CD4-positive, CD25-positive, alpha-beta regulatory T cell (primary cell): ENCODE results near the gene ITPRID2. TPM values are rescaled to one million over a fixed set of nuclear protein-coding genes. Genes with fewer than 3 reads are reported as not detected.

Source experiments
- ATAC-seq, 2 donors: fragments of 150-1000 bp; cut with Tn5 transposase; one replicate each; pipeline ENCODE4 v1.10.0; 2021; ENCODE audit warnings: low read depth in 2 of 2, moderate number of reproducible peaks in 2 of 2, moderate library complexity in 1 of 2
- DNase-seq, 3 donors: peaks; one replicate each; pipeline versions ENCODE4 v3.0.0 to v3.0.0-alpha.2; 2012 to 2022; ENCODE audit warnings: mixed read lengths in 1 of 3
- H3K27ac ChIP-seq: one replicate; pipeline ENCODE4 v1.7.0; 2013; ENCODE audit warnings: mild to moderate bottlenecking, low read length; ENCODE audit not compliant: insufficient read depth, poor library complexity, severe bottlenecking
- H3K27me3 ChIP-seq: one replicate; pipeline ENCODE4 v1.7.0; 2013; ENCODE audit warnings: low read length; ENCODE audit not compliant: control insufficient read depth, insufficient read depth
- H3K36me3 ChIP-seq: one replicate; pipeline ENCODE4 v1.7.0; 2013; ENCODE audit warnings: mild to moderate bottlenecking, low read length, moderate library complexity; ENCODE audit not compliant: control insufficient read depth, insufficient read depth
- H3K4me1 ChIP-seq: 2 replicates; pipeline ENCODE4 v1.7.0; 2013; ENCODE audit warnings: mild to moderate bottlenecking, low read length; ENCODE audit not compliant: insufficient read depth, control insufficient read depth, poor library complexity, severe bottlenecking
- H3K4me3 ChIP-seq: one replicate; pipeline ENCODE4 v1.7.0; 2013; ENCODE audit warnings: low read depth, mild to moderate bottlenecking, low read length, moderate library complexity
- H3K9me3 ChIP-seq, 2 experiments: 1 replicate in 1 of 2; 2 replicates in 1 of 2; pipeline ENCODE4 v1.7.0; 2013; ENCODE audit warnings: low read length in 2 of 2, mild to moderate bottlenecking in 1 of 2, moderate library complexity in 1 of 2; ENCODE audit not compliant: control insufficient read depth in 2 of 2
- H3K27ac Mint-ChIP-seq, 3 donors: one replicate each; pipeline ENCODE4 v1.8.0; 2020 to 2022; ENCODE audit warnings: mild to moderate bottlenecking in 3 of 3, mixed read lengths in 3 of 3, moderate library complexity in 2 of 3
- H3K27me3 Mint-ChIP-seq: one replicate; pipeline ENCODE4 v1.8.0; 2022; ENCODE audit warnings: mild to moderate bottlenecking, mixed read lengths
- H3K36me3 Mint-ChIP-seq: one replicate; pipeline ENCODE4 v1.8.0; 2020; ENCODE audit warnings: mixed read lengths
- H3K4me1 Mint-ChIP-seq, 4 donors: one replicate each; pipeline ENCODE4 v1.8.0; 2020 to 2022; ENCODE audit warnings: mixed read lengths in 4 of 4, mild to moderate bottlenecking in 1 of 4
- H3K4me3 Mint-ChIP-seq, 4 donors: one replicate each; pipeline ENCODE4 v1.8.0; 2020 to 2022; ENCODE audit warnings: mild to moderate bottlenecking in 4 of 4, mixed read lengths in 4 of 4, moderate library complexity in 3 of 4
- H3K9me3 Mint-ChIP-seq, 7 donors: one replicate each; pipeline ENCODE4 v1.8.0; 2020 to 2022; ENCODE audit warnings: mixed read lengths in 7 of 7, mild to moderate bottlenecking in 3 of 7, moderate library complexity in 2 of 7
- polyA plus RNA-seq, 4 donors: library from polyadenylated mRNA; unstranded; fragments of 300-500 nt; fragmentation: Illumina TruSeq; gene quantifications; one replicate each; pipeline ENCODE4 v1.2.3, GENCODE V29; 2021
- total RNA-seq: library from RNA; stranded (reverse); gene quantifications from one replicate; pipeline ENCODE4 v1.2.3, GENCODE V29; 2022

Gene ITPRID2
- total and polyA plus RNA-seq, 5 donors from 2014 or later: 1.6 to 42.4 (median 5.5) TPM

GRCh38 chr2:181884601-181885000 is 6.9 kb upstream of the ITPRID2 start:
- Mint-ChIP-seq H3K9me3 (peaks cover 0 to 1% (median 0%) of the 10 kb centered on the region in 7 donors), H3K27ac (no peak overlapping the region), H3K27me3 (peaks cover 54% of the 10 kb centered on the region), H3K4me3 (no peak overlapping the region), H3K36me3 (no peaks in the 10 kb centered on the region), H3K4me1 (no peaks in the 10 kb centered on the region)
- Histone ChIP-seq H3K27ac (no peak overlapping the region), H3K4me3 (no peak overlapping the region), H3K9me3 (no peaks in the 10 kb centered on the region), H3K36me3 (no peaks in the 10 kb centered on the region), H3K4me1 (no peaks in the 10 kb centered on the region), H3K27me3 (peaks cover 43% of the 10 kb centered on the region)
- ATAC-seq: no peak
- no peak for DNase-seq

- H3K36me3 ChIP-seq: no peaks in the 10 kb centered on the region
- no peak for DNase-seq
- no peaks in the 10 kb centered on the region for H3K4me1 Mint-ChIP-seq
- H3K9me3 Mint-ChIP-seq: peaks cover 0 to 1% (median 0%) of the 10 kb centered on the region in 7 donors
- no peak overlapping the region for H3K27ac ChIP-seq
- no peaks in the 10 kb centered on the region for H3K9me3 ChIP-seq
- H3K36me3 Mint-ChIP-seq: no peaks in the 10 kb centered on the region
- no peak overlapping the region for H3K4me3 Mint-ChIP-seq
- peaks cover 47% of the 10 kb centered on the region for H3K27me3 ChIP-seq
- H3K27ac Mint-ChIP-seq: no peak overlapping the region
- ATAC-seq: no peak
- no peak overlapping the region for H3K4me3 ChIP-seq
- no peaks in the 10 kb centered on the region for H3K4me1 ChIP-seq
- peaks cover 59% of the 10 kb centered on the region for H3K27me3 Mint-ChIP-seq
Measured at GRCh38 chr2:181885096-181885495, 6.4 kb upstream of the ITPRID2 start.

DNA sequence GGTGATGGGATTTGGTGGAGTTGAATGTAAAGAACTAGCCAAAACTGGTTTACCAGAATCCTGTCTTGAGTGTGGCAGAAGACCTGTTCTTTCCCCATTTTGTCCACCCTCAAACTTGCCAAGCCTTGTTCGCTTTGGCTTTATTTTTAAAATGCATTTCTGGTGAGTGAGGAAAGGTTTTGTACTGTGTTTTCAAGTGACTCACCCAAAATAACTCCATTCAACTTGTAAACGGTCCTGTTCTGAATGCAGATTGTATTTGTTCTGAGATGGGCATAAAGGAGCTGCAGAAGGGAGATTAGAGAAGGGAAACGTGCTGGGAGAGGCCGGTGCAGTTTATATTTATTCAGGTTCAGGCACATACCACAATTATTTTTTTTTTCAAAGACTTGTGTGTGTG is 5.3 kb upstream of the ITPRID2 start:
- peaks cover 0 to 3% (median 3%) of the 10 kb centered on the region in 4 donors for H3K4me1 Mint-ChIP-seq
- H3K4me3 Mint-ChIP-seq: no peak overlapping the region
- Histone ChIP-seq H3K9me3 (no peaks in the 10 kb centered on the region), H3K36me3 (no peaks in the 10 kb centered on the region), H3K4me1 (peaks cover 3% of the 10 kb centered on the region), H3K27me3 (peaks cover 45% of the 10 kb centered on the region), H3K27ac (no peak overlapping the region), H3K4me3 (no peak overlapping the region)
- peaks cover 0 to 1% (median 0%) of the 10 kb centered on the region in 7 donors for H3K9me3 Mint-ChIP-seq
- H3K27ac Mint-ChIP-seq: no peak overlapping the region
- peaks cover 68% of the 10 kb centered on the region for H3K27me3 Mint-ChIP-seq
- H3K36me3 Mint-ChIP-seq: no peaks in the 10 kb centered on the region
- no peak for DNase-seq
- ATAC-seq: no peak

GRCh38 chr2:181887045-181887444 is 4.5 kb upstream of the ITPRID2 start:
- DNase-seq (no peak), ATAC-seq (no peak)
- H3K4me3 Mint-ChIP-seq: no peak overlapping the region
- Histone ChIP-seq H3K36me3 (no peaks in the 10 kb centered on the region), H3K27ac (no peak overlapping the region), H3K4me3 (no peak overlapping the region), H3K4me1 (peaks cover 5% of the 10 kb centered on the region), H3K9me3 (no peaks in the 10 kb centered on the region), H3K27me3 (peaks cover 43% of the 10 kb centered on the region)
- peaks cover 0 to 5% (median 5%) of the 10 kb centered on the region in 4 donors for H3K4me1 Mint-ChIP-seq
- H3K36me3 Mint-ChIP-seq: no peaks in the 10 kb centered on the region
- H3K27me3 Mint-ChIP-seq: peaks cover 62% of the 10 kb centered on the region
- no peak overlapping the region for H3K27ac Mint-ChIP-seq
- H3K9me3 Mint-ChIP-seq: peaks cover 0 to 1% (median 0%) of the 10 kb centered on the region in 7 donors

DNA sequence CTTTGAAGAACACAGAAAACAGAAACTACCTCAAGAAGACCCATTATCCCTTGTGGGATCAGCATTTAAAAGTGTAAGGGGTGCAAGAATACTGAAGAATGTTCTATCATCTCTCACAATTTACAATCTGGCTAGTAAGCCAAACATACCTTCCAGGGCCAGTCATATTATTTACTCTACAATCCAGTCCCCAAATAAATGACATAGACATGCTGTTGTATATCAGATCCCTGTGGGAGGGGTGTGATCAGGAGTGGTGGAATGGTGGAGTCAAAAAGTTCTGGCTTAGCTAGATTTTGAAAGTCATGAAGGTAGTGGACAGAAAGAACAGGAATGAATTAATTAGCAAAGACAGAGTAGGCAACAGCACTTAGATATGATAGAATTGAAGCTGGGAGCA is 1.8 kb upstream of the ITPRID2 start:
- H3K9me3 Mint-ChIP-seq: no peaks in the 10 kb centered on the region
- peaks cover 48% of the 10 kb centered on the region for H3K27me3 Mint-ChIP-seq
- ATAC-seq (no peak), DNase-seq (no peak)
- H3K4me1 ChIP-seq: peaks cover 19% of the 10 kb centered on the region
- H3K9me3 ChIP-seq: no peaks in the 10 kb centered on the region
- no peak overlapping the region for H3K27ac ChIP-seq
- no peaks in the 10 kb centered on the region for H3K36me3 Mint-ChIP-seq
- H3K4me1 Mint-ChIP-seq: peaks cover 12 to 28% (median 24%) of the 10 kb centered on the region in 4 donors
- H3K27ac Mint-ChIP-seq: no peak overlapping the region
- no peak overlapping the region for H3K4me3 ChIP-seq
- H3K36me3 ChIP-seq: no peaks in the 10 kb centered on the region
- peak overlapping the region in 2 of 4 donors; percentile 83 to 97 for H3K4me3 Mint-ChIP-seq
- peaks cover 29% of the 10 kb centered on the region for H3K27me3 ChIP-seq

GRCh38 chr2:181890271-181890670 is 1.3 kb upstream of the ITPRID2 start:
- ATAC-seq (no peak), DNase-seq (no peak)
- H3K27ac ChIP-seq: no peak overlapping the region
- H3K27me3 ChIP-seq: peaks cover 27% of the 10 kb centered on the region
- H3K4me3 ChIP-seq: no peak overlapping the region
- H3K36me3 Mint-ChIP-seq: no peaks in the 10 kb centered on the region
- H3K4me3 Mint-ChIP-seq: peak overlapping the region; percentile 14 to 97 (median 66)
- H3K9me3 ChIP-seq: no peaks in the 10 kb centered on the region
- H3K27ac Mint-ChIP-seq: no peak overlapping the region
- no peaks in the 10 kb centered on the region for H3K9me3 Mint-ChIP-seq
- H3K36me3 ChIP-seq: no peaks in the 10 kb centered on the region
- H3K4me1 Mint-ChIP-seq: peaks cover 12 to 28% (median 25%) of the 10 kb centered on the region in 4 donors
- peaks cover 19% of the 10 kb centered on the region for H3K4me1 ChIP-seq
- peaks cover 45% of the 10 kb centered on the region for H3K27me3 Mint-ChIP-seq

GRCh38 chr2:181891966-181892798 is 652 bp downstream of the ITPRID2 start:
- ATAC-seq: peak; percentile 54 to 64
- no peaks in the 10 kb centered on the region for H3K36me3 ChIP-seq
- Mint-ChIP-seq H3K9me3 (no peaks in the 10 kb centered on the region), H3K36me3 (peaks cover 4% of the 10 kb centered on the region), H3K4me3 (peak overlapping the region; percentile 90 to 96 (median 92)), H3K27ac (peak overlapping the region in 2 of 3 donors; percentile 81 to 93), H3K4me1 (peaks cover 22 to 43% (median 38%) of the 10 kb centered on the region in 4 donors), H3K27me3 (peaks cover 32% of the 10 kb centered on the region)
- peaks cover 12% of the 10 kb centered on the region for H3K27me3 ChIP-seq
- H3K27ac ChIP-seq: peak overlapping the region; percentile 18
- no peaks in the 10 kb centered on the region for H3K9me3 ChIP-seq
- H3K4me1 ChIP-seq: peaks cover 19% of the 10 kb centered on the region
- peak overlapping the region; percentile 91 for H3K4me3 ChIP-seq
- peak; percentile 32 to 80 (median 63) for DNase-seq
